Measurements from ENCODE around the gene SH3GL3.

Gene SH3GL3

DNA sequence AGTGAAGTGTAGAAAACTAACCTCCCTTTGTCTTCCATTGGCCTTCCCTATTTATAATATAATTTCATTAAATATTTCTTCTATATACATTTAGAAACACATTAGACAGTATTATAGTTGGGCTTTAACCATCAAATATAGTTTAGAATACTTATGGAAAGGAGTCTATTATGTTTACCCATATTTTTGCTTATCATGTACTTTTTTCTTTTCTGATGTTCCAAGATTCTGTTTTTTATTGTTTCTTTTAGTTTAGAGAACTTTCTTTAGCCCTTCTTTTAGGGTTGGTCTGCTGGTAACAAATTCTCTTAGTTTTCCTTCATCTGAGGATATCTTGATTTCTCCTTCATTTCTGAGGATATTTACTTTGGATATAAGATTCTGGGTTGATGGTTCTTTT lies 23.7 kb downstream of the SH3GL3 start:
- no peak for DNase-seq

GRCh38 chr15:83471307-83471866 lies 24.2 kb downstream of the SH3GL3 start:
- DNase-seq, result no peak

DNA sequence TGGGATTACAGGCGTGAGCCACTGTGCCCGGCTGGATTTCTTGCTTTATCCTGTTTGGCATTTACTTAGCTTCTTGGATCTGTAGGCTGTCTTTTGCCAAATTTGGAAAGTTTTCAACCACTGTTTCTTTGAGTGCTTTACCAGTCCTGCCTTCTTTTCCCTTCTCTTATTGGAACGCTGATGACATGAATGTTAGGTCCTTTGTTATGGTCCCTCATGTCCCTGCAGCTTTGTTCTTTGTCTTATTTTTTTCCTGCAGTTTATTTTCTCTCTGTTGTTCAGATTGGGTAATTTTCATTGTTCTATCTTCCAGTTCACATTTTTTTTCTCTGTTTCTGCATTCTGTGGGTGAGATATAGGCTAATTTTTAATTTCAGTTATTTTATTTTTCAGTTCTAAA lies 25.0 kb downstream of the SH3GL3 start:
- DNase-seq, result no peak

- no peak for DNase-seq
Measured at GRCh38 chr15:83472797-83473196, 25.7 kb downstream of the SH3GL3 start.

- DNase-seq, result no peak
Measured at GRCh38 chr15:83474578-83474977, 27.4 kb downstream of the SH3GL3 start.

DNA sequence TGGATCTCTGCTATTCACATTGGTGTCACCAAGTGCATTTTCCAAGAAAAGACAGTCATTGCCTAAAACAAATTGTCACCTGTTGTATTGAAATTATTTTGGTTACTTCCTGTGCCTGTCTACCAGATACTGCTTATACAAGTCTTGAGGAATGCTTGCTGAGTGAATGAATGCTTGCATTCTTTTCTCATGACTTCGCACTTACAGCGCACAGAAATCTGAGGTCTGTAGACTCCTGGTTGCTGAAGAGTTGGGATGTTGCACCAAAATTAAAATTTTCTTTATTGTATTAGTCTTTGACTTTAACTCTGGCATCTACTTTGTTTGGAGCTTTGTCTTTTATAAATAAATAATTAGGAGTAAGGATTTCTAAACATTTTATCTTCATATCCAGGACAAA lies 28.4 kb downstream of the SH3GL3 start:
- no peak for DNase-seq

- no peak for DNase-seq
Measured at GRCh38 chr15:83476066-83476465, 28.9 kb downstream of the SH3GL3 start.

DNA sequence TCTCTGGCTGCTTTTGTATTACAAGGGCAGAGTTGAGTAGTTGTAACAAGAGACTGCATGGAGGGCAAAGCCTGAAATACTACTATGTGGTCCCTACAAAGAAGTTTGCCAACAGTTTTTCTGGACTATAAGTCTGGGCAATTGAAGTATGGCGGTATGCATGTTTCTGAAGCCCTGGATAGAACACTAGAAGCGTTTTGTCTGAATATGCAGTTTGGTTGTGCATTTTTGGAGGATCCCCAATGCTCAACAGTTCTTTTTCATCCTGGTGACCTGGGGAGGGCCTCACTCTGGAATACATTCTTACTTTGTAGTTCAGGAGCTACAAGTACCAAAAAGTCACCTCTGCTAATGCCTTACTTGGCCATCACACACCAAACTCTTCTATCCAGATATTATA lies 29.6 kb downstream of the SH3GL3 start:
- DNase-seq, result no peak

GRCh38 chr15:83477172-83477807 lies 30.1 kb downstream of the SH3GL3 start:
- DNase-seq, result no peak

GRCh38 chr15:83477808-83478537 lies 30.8 kb downstream of the SH3GL3 start:
- no peak for DNase-seq

DNA sequence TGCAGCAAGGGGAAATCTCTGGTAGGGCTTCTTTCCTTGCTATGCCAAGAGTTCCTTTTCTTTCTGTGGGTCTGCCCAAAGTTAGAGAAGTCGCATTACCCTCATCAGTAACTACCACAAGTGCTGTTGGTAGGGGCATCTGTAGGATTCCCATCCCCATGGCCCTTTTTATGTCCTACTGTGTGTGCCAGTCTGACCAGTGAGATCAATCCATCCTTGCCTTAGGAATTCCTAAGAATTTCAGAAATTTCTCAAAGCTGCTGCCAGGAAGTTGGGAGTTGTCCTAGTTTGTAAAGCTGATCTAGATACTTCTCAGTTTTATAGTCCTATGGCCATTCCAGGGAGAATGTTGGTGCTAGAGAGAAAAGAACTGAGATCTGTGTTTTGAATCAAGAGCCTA lies 36.5 kb downstream of the SH3GL3 start:
- no peak for DNase-seq

DNA sequence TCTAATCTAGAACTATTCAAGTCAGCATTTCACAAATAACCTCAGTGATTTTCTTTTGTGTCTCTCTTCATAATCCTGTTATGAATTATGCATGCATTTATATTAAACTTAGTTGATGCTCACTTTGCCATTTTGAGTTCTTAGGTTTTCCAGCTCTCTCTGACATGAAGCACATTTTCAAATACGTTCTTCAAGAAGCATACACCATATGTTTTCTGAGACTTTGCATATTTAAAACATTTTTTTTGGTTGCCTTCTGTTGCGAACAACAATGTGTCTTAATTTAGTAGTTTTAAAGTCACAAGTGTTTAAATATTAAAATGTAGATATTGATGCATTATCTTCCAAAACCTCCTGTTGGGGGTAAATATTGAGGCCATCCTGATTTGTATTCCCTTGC lies 37.5 kb downstream of the SH3GL3 start:
- no peak for DNase-seq

DNA sequence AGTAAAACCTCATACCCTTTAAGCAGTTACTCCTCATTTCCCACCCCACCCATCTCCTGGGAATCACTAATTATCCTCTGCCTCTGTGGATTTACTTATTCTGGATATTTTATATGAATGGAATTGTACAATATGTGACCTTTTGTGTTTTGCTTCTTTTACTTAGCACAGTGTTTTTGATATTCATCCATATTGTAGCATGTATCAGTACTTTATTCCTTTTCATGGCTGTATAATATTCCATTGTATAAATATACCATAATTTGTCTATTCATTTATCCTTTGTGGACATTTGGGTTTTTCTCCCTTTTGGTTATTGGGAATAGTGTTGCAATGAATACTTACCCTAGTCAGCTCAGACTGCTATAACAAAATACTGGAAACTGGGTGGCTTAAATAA lies 39.2 kb downstream of the SH3GL3 start:
- DNase-seq, result no peak

DNA sequence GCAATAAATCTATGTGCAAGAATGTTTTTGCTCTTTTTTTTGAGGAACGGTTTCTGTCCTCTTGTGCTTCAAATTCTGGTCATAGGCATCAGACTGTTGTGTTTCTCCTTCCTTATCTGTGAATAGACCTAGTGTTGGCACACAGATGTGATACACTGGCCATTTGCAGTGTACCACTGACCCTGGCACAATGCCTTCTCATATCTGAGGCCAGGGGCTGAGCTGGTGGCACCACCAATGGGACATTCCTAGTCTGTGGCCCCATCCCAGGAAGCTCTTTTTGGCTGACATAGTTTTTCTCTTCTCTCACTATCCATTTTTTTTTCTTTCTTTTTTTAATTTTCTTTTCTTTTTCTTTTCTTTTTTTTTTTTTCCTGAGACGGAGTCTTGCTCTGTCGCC lies 40.4 kb downstream of the SH3GL3 start:
- DNase-seq, result no peak

DNA sequence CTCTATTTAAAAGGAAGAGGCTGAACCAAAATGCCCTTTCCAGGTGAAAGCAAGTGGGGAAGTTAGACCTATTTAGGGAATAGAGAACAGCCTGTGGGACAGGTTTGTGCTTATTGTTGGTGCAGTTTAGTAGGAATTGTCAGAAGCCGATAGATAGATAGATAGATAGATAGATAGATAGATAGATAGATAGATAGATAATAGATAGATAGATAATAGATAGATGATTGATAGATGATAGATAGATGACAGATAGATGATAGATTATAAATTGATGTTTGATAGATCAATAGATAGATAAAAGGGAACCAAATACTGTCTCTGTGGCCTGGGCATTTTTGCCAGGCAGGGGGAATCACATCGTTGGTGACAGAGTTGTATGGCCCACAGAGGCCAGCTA lies 42.5 kb downstream of the SH3GL3 start:
- DNase-seq, result no peak

DNA sequence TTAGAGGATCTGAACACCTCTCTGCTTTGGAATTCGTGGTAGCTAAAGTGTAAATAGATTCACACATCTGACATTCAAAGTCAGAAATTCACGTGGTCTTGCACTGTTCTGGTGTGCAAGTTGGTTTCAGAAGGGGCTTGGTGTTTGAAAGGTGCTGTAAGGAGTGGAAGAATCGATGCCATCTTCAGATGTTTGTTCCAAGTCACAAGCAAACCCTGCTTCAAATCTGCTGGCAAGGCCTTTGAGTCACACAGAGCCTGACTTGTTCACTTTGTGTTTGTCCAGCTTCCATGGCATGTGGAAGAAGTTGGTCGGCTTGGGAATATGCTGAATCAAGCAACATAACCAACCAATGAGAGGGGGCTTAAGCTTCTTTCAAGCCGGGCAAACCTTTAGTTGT lies 44.3 kb downstream of the SH3GL3 start:
- no peak for DNase-seq

- no peak for DNase-seq
Measured at GRCh38 chr15:83496766-83497165, 49.6 kb downstream of the SH3GL3 start.

DNA sequence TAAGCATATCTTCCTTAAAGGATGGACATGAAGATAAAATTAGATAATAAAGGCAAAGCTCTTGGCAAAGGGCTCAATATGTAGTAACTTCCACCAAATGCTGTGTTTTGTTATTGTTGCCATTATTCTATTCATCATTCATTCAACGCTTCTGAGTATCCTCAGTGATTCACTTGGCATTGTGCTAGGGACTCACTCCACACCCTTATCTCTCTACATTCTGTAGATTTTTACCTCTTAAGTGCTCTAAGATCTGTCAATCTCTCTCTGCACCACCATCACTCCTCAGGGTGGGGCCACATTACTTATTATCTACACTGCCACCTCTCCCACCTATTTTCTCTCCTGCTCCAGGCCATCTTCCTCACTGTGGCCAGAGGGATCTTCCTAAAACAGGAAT lies 51.2 kb downstream of the SH3GL3 start:
- DNase-seq, result no peak

- no peak for DNase-seq
Measured at GRCh38 chr15:83498801-83499200, 51.7 kb downstream of the SH3GL3 start.

DNA sequence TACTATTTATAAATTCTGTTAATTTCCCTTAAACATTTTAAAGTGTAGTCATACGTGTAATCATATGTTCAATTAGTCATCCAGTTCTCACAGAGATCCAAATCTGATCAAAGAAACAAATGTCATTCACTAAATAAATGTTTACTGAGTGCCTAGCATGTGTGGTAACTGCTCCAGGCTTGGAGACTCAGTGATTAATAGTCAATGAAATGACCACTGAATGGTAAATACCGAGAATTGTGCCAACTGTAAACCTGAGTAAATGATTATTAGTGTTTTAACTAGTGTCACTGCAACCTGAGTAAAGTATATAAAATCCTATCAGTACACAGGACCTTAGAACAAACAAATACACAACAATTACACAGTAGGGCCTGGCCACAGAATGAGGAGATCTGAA lies 52.3 kb downstream of the SH3GL3 start:
- no peak for DNase-seq

DNA sequence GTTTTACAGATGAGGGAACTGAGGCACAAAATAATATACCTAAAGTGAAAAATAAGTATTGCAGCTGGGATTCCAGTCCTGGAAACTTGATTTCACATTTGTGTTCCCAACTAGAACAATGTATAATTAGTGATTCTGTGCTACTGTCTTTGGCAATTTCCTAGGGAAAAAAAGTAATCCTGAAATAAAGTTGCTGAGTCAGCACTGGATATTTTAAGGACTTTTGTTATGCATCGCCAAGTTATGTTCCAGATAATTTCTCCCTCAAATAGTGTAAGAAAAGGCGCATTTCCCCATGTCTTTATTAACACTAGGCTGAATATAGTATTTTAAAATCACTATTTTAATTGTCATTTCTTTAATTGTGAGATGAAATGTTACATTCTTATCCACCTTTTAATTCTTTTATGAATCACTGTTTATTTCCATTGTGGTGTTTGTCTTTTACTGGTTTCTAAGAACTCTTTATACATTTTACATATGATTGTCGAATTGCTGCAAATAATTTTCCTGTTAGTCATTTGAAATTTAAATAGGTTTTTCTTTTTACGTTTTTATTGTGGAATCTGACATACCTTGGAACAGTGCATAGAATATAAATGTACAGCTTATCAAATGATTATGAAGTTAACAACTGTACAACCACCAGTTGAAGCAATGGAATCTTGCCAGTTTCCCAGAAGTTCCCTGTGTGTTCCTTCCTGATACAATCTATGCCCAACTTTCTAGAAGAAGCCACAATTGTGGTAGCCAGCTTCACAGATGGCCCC lies 56.6 kb downstream of the SH3GL3 start:
- DNase-seq, result no peak

DNA sequence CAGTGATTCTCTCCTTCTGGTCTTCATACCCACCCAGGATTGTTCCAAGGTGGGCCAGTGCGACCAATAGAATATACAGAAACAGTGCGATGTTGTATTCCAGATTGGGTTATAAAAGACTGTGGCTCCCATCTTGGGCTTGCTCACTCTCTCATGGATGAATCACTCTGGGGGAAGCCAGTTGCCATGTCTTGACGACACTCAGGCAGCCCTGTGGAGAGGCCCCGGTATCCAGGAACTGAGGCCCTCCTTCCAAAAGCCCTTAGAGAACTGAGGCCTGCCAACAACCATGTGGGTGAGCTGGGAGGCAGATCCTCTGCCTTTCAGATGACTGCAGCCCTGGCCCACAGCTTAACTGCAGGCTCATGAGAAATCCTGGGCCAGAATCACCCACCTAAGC lies 57.2 kb downstream of the SH3GL3 start:
- DNase-seq, result no peak

DNA sequence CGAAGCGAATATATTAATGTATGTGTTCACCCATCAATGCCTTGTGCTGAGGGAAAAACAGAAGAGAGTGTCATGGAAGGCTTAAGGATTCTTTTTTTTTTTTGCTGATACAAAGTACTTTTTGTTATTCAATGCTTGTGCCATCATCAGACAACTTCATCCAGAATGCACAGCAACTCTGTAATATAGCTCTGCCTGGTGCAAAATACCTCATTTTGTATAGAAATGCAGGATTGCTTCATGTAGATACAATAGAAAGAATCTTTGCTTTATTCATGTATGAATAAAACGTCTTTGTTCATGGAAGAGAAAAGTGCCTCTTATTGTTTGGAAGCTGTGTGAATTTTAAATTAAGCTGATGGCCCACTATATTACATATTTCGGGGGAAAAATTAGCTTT lies 62.9 kb downstream of the SH3GL3 start:
- DNase-seq, result no peak

GRCh38 chr15:83512459-83512858 lies 65.3 kb downstream of the SH3GL3 start:
- no peak for DNase-seq

Measured in NCI-H2081 treated with DMSO at 0.1 percent for 48 hours (cell line).